Loucy (cell line): ENCODE data around the gene MYO1A.

ENCODE experiments used
- CTCF ChIP-seq: fragments of 200-600 bp; sonication (generic); conservative IDR thresholded peaks from 2 replicates; pipeline ENCODE4 v1.5.1; 2014; ENCODE audit warnings: mild to moderate bottlenecking, antibody characterized with exemption, low read length
- EZH2phosphoT487 ChIP-seq: fragments of 200-600 bp; IDR thresholded peaks from 2 replicates; pipeline ENCODE4 v1.6.1; 2018; ENCODE audit warnings: antibody characterized with exemption, mild to moderate bottlenecking, moderate library complexity, borderline replicate concordance

GRCh38 chr12:57085999-57086492 lies 36.1 kb upstream of the MYO1A start:
- TF ChIP-seq CTCF (no peak), EZH2phosphoT487 (no peak)
